ENCODE results near the gene TMEM161B. TPM values are rescaled to one million over a fixed set of nuclear protein-coding genes. Genes with fewer than 3 reads are reported as not detected.

Gene TMEM161B
- total RNA-seq, 1 donor from 2014 or later: 17.4 TPM

- TF ChIP-seq CTCF (IDR thresholded peaks at IDR 0.05; ENCODE audit: insufficient read depth, low read length, severe bottlenecking): no peak
- no peak overlapping the region for H3K4me3 ChIP-seq (ENCODE audit: low read depth, low read length)
- FAIRE-seq (no peak), DNase-seq (ENCODE audit: low read depth) (no peak)
- H3K27me3 ChIP-seq (ENCODE audit: control insufficient read depth, insufficient read depth, low read length): no peaks in the 10 kb centered on the region
- no peaks in the 10 kb centered on the region for H3K36me3 ChIP-seq (ENCODE audit: control insufficient read depth, insufficient read depth, low read length)
These were observed 41.7 kb downstream of the TMEM161B start for GRCh38 chr5:88226881-88227450.

GRCh38 chr5:88214655-88215054 lies 54.0 kb downstream of the TMEM161B start:
- H3K4me3 ChIP-seq (ENCODE audit: low read depth, low read length): no peak overlapping the region
- TF ChIP-seq CTCF (IDR thresholded peaks at IDR 0.05; ENCODE audit: insufficient read depth, low read length, severe bottlenecking): no peak
- no peaks in the 10 kb centered on the region for H3K36me3 ChIP-seq (ENCODE audit: control insufficient read depth, insufficient read depth, low read length)
- H3K27me3 ChIP-seq (ENCODE audit: control insufficient read depth, insufficient read depth, low read length): no peaks in the 10 kb centered on the region
- no peak for DNase-seq (ENCODE audit: low read depth)
- FAIRE-seq: no peak

GRCh38 chr5:88207575-88207974 lies 61.1 kb downstream of the TMEM161B start:
- DNase-seq (ENCODE audit: low read depth): no peak
- no peaks in the 10 kb centered on the region for H3K36me3 ChIP-seq (ENCODE audit: control insufficient read depth, insufficient read depth, low read length)
- TF ChIP-seq CTCF (IDR thresholded peaks at IDR 0.05; ENCODE audit: insufficient read depth, low read length, severe bottlenecking): no peak
- no peak for FAIRE-seq
- no peaks in the 10 kb centered on the region for H3K27me3 ChIP-seq (ENCODE audit: control insufficient read depth, insufficient read depth, low read length)
- no peak overlapping the region for H3K4me3 ChIP-seq (ENCODE audit: low read depth, low read length)

GRCh38 chr5:88203981-88204750 lies 64.5 kb downstream of the TMEM161B start:
- no peak for TF ChIP-seq CTCF (IDR thresholded peaks at IDR 0.05; ENCODE audit: insufficient read depth, low read length, severe bottlenecking)
- no peak for DNase-seq (ENCODE audit: low read depth)
- no peak overlapping the region for H3K4me3 ChIP-seq (ENCODE audit: low read depth, low read length)
- no peaks in the 10 kb centered on the region for H3K27me3 ChIP-seq (ENCODE audit: control insufficient read depth, insufficient read depth, low read length)
- FAIRE-seq: no peak
- H3K36me3 ChIP-seq (ENCODE audit: control insufficient read depth, insufficient read depth, low read length): no peaks in the 10 kb centered on the region

GRCh38 chr5:88195636-88196035 lies 73.0 kb downstream of the TMEM161B start:
- no peak overlapping the region for H3K4me3 ChIP-seq (ENCODE audit: low read depth, low read length)
- TF ChIP-seq CTCF (IDR thresholded peaks at IDR 0.05; ENCODE audit: insufficient read depth, low read length, severe bottlenecking): no peak
- DNase-seq (ENCODE audit: low read depth) (no peak), FAIRE-seq (no peak)
- H3K27me3 ChIP-seq (ENCODE audit: control insufficient read depth, insufficient read depth, low read length): no peaks in the 10 kb centered on the region
- no peaks in the 10 kb centered on the region for H3K36me3 ChIP-seq (ENCODE audit: control insufficient read depth, insufficient read depth, low read length)
